AG09309 (cell line): ENCODE data around the gene CCDC116.

ENCODE experiments used
- DNase-seq: peaks from one replicate; pipeline ENCODE4 v3.0.0-alpha.2; 2010; ENCODE audit warnings: low read depth
- H3K4me3 ChIP-seq: 2 replicates; pipeline ENCODE4 v1.5.1; 2011; ENCODE audit warnings: mild to moderate bottlenecking, low read depth, low read length, moderate library complexity; ENCODE audit not compliant: control insufficient read depth
- TF ChIP-seq, protein P1 (sequence below): IDR thresholded peaks from 2 replicates; pipeline ENCODE4 v1.5.1; 2011; ENCODE audit warnings: mild to moderate bottlenecking, low read depth, low read length, inconsistent platforms; ENCODE audit not compliant: insufficient read depth, control insufficient read depth; ENCODE audit errors: missing control alignments

CCDC116 gene

DNA sequence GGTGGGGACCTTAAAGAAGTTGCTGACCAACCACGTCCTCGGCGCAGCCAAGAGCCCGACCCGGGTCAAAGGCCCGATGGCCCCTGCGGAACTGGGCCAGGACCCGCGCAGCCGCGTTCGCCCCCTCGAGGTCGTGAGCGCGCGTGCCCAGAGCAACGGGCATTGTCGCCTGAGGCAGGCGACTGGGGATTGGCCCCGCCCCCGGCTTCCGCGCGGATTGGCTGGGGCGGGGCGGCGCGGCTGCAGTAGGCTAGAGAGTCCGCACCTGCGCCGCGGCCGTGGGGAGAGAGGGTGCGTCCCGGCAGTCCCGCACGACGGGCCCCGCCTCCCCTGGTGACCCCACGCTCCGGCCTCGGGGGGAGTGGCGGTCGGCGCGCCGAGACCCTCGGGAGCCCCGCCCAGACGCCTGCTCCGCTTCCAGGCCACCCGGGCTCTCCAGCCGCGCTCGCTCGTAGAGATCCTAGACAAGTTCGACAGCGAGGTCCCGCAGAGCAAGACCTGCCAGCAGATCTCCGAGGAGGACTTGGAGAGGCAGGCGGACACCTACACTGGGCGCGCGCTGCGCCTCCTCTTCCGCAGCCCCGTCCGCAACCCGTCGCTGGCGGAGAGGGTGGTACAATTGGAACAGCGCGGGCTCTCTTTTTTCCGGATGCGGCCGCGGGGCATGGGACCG is 24.9 kb downstream of the CCDC116 start:
- no peak for DNase-seq
- H3K4me3 ChIP-seq = peak overlapping the region; percentile 37
- TF ChIP-seq, protein P1, sequence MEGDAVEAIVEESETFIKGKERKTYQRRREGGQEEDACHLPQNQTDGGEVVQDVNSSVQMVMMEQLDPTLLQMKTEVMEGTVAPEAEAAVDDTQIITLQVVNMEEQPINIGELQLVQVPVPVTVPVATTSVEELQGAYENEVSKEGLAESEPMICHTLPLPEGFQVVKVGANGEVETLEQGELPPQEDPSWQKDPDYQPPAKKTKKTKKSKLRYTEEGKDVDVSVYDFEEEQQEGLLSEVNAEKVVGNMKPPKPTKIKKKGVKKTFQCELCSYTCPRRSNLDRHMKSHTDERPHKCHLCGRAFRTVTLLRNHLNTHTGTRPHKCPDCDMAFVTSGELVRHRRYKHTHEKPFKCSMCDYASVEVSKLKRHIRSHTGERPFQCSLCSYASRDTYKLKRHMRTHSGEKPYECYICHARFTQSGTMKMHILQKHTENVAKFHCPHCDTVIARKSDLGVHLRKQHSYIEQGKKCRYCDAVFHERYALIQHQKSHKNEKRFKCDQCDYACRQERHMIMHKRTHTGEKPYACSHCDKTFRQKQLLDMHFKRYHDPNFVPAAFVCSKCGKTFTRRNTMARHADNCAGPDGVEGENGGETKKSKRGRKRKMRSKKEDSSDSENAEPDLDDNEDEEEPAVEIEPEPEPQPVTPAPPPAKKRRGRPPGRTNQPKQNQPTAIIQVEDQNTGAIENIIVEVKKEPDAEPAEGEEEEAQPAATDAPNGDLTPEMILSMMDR = no peak

DNA sequence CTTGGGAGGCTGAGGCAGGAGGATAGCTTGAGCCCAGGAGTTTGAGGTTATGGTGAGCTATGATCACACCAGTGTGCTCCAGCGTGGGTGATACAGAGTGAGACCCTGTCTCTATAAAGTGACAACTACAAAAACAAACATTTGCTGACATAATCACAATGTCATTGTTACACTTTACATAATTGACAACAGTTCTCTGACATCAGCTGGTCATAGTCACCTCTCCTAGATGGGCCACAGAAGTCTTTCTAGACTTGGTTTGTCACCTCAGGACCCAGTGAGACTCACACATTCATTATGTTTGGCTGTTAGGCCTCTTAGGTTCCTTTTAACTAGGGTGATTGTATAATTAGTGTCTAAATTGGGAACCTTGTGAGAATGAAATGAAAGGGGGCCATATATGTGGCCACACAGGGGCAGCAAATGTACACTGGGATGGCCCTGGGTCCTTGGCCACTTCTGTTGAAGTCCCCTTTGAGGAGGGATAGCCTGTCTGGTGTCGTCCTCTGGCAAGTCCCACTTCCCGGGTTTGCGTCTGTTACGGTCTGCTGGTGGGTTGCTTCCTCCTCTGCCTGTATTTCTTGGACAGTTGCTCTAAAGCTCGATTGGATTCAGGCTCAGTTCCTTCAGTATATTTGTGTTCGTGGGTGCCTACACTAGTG is 27.4 kb downstream of the CCDC116 start:
- no peak for DNase-seq
- TF ChIP-seq, protein P1 = no peak
- no peak overlapping the region for H3K4me3 ChIP-seq

DNA sequence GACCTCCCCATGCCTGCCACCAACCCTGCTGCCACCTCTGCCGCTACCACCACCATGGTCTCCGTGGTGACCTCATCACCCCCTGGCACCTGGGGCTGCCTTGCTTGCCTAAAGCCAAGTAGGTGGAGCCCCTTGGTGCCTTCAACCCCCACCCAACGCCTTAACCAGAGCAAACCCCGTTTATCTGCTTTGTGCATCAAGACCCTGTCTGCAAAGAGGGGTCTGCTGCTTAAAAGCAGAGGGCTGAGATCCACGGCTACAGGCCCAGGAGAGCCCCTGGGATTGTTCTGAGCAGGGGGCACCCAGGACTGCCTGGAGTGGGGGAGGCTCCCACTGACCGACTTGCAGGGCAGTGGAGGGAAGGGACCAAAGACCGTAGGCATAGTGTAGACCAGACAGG is 28.3 kb downstream of the CCDC116 start:
- DNase-seq = no peak

DNA sequence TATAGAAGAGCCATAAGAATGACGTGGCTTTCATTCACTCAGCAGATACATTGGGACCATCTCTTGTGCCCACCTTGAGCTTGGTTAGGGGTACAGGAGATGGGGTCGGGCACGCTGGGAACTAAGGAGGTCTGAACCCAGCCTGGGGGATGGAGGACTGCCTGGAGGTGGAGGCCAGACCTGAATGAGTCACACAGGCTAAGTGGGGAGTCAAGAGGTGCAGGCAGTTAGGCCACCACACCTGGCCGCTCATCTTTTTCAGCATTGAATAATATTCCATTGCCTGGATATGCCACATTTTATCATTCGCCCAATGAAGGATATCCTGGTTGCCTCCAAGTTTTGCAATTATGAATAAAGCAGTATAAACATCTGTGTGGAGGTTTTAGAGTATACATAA is 29.4 kb downstream of the CCDC116 start:
- no peak for DNase-seq
- H3K4me3 ChIP-seq = no peak overlapping the region
- TF ChIP-seq, protein P1 = no peak

More for the DNA sequence above, 28.3 kb downstream of the CCDC116 start:
- TF ChIP-seq, protein P1 = no peak
- no peak overlapping the region for H3K4me3 ChIP-seq

DNA sequence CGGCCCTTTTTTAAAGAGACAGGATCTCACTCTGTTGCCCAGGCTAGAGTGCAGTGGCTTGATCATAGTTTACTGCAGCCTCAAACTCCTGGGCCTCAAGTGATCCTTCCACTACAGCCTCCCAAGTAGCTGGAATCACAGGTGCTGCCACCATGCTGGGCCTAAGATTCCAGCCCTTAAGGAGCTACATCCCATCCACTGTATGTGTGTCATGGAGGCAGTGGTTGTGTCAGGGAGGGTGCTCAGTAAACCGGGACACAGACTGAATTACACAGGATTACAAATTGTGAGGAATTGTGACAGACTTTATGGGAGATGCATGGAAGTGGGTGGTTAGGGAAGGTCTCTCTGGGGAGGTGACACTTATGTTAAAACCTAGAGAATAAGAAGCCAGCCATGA is 31.2 kb downstream of the CCDC116 start:
- no peak overlapping the region for H3K4me3 ChIP-seq
- TF ChIP-seq, protein P1 = no peak
- DNase-seq = no peak

DNA sequence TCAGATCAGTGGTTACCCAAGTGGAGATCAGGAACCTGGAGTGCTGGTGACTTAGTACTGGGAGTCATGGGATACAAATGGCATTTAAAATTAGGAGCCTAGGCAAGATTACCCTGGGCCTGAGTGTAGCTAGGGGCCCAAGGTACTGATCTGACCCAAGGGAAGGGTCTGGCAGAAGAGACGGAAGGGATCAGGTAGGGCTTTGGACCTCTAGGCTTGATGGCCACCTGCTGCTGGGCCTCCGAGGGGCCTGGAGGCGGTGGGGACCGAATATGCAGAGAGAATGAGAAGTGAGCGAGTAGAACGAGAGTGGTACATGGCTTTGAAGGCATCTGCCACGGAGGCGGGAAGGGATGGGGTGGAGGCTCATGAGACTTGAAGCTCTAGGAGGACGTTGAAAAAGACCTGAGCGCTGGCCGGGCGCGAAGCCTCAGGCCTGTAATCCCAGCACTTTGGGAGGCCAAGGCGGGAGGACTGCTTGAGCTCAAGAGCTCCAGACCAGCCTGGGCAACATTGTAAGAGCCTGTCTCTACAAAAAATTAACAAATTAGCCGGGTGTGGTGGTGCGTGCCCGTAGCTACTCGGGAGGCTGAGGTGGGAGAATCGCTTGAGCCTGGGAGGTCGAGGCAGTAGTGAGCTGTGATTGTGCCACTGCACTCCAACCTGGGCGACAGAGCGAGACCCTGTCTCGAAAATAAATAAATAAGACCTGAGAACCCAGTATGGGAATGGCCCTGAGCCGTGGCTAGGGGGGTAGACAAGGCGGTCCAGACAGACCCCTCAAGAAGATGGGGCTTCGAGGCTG is 32.7 kb downstream of the CCDC116 start:
- no peak for DNase-seq
- TF ChIP-seq, protein P1 = no peak
- peak overlapping the region; percentile 97 for H3K4me3 ChIP-seq
